GM18867 (cell line): ENCODE results near the gene MYLK2.

ENCODE experiments used
- ATAC-seq: cut with Tn5 transposase; IDR thresholded peaks from one replicate; pipeline ENCODE4 v1.9.1; 2021; ENCODE audit warnings: mild to moderate bottlenecking, moderate library complexity; ENCODE audit not compliant: unreplicated experiment

The MYLK2 gene

GRCh38 chr20:31870726-31871617 is 51.8 kb downstream of the MYLK2 start:
- no peak for ATAC-seq

GRCh38 chr20:31871618-31871954 is 52.4 kb downstream of the MYLK2 start:
- no peak for ATAC-seq

GRCh38 chr20:31872406-31872805 is 53.2 kb downstream of the MYLK2 start:
- no peak for ATAC-seq

GRCh38 chr20:31875671-31876070 is 56.5 kb downstream of the MYLK2 start:
- ATAC-seq: no peak

GRCh38 chr20:31877684-31878083 is 58.5 kb downstream of the MYLK2 start:
- ATAC-seq: no peak

- ATAC-seq: peak; percentile 92
These were observed 60.2 kb downstream of the MYLK2 start for GRCh38 chr20:31879143-31879987.

GRCh38 chr20:31881945-31882344 is 62.8 kb downstream of the MYLK2 start:
- ATAC-seq: no peak

GRCh38 chr20:31883829-31884228 is 64.7 kb downstream of the MYLK2 start:
- ATAC-seq: no peak
